NOMO-1 treated with dmso at 0.1 percent for 144 hours (cell line): Measurements from ENCODE around the gene NDST4.

Experiments used
- DNase-seq: peaks from one replicate; lab custom pipeline; 2025; ENCODE audit not compliant: unreplicated experiment; lab: John Stamatoyannopoulos, UW

NDST4 gene

DNA sequence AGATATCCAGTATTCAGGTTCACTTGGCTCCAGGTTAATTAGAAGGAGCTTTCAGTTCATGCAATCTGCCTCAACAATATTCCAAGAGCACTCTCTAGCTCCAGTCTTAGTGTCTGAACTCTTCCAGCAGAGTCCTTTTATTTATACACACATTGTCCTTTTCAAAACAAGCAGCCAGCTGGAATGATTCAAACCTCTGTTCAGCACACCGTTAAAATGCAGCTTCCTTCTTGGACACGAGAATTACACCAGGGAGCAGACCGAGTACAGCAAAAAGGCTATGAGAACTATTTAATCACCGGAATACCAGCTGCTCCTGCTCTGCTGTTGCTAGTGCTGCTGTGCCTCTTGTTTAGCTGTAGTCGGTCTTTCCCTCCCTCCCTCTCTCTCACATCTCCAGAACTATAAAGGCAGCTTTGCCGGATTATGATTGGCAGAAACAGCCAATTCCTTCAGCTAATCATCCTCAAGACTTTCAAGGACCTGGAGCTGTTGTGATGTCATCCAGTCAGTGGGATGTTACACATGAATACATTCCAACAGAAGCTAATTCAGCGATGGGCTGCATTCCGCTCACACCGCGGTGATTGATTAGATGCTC is at the start of gene NDST4:
TSS of gene NDST4 (minus strand) at position 115 of the 601 bp plus-strand sequence. CDS start 36,584 bp downstream, outside the sequence.
- no peak for DNase-seq

- no peak for DNase-seq
Observed at GRCh38 chr4:115159141-115159540, 45.7 kb upstream of the NDST4 start.

GRCh38 chr4:115158296-115158695 is 44.9 kb upstream of the NDST4 start:
- DNase-seq = no peak

GRCh38 chr4:115154826-115155225 is 41.4 kb upstream of the NDST4 start:
- DNase-seq = no peak

GRCh38 chr4:115152965-115153364 is 39.5 kb upstream of the NDST4 start:
- DNase-seq = no peak

- no peak for DNase-seq
Observed at GRCh38 chr4:115152081-115152480, 38.7 kb upstream of the NDST4 start.

DNA sequence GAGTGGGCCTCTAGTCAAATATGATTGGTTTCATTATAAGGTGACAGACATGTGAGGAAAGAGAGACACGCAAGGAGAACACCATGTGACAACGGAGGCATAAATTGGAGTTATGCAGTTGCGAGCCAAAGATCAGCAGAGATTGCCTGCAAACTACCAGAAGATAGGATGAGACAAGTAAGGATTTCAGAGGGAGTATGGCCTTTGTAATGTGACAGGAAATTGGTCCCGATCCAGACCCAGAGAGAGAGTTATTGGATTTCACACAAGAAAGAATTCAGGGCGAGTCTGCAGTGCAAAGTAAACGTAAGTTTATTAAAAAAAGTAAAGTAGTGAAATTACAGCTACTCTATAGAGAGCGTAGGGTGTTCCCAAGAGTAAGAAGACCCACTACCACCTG is 35.7 kb upstream of the NDST4 start:
- no peak for DNase-seq

- DNase-seq = no peak
Observed at GRCh38 chr4:115145393-115146160, 32.2 kb upstream of the NDST4 start.

DNA sequence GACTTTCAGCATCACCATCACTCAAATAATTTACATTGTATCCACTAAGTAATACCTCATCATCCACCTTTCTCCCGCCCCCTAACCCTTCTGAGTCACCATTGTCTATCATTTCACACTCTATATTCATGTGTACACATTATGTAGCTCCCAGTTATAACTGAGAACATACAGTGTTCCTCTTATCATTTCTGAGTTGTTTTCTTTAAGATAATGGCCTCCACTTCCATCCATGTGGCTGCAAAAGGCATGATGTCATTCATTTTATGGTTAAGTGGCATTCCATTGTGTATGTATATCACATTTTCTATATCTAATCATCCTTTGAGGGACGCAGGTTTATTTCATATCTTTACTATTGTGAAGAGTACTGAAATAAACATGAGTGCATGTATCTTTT is 14.6 kb upstream of the NDST4 start:
- DNase-seq = no peak

- no peak for DNase-seq
Observed at GRCh38 chr4:115126491-115126890, 13.1 kb upstream of the NDST4 start.

- DNase-seq = no peak
Observed at GRCh38 chr4:115121351-115122043, 8.1 kb upstream of the NDST4 start.

GRCh38 chr4:115119804-115120352 is 6.5 kb upstream of the NDST4 start:
- no peak for DNase-seq

GRCh38 chr4:115117651-115118050 is 4.2 kb upstream of the NDST4 start:
- no peak for DNase-seq

DNA sequence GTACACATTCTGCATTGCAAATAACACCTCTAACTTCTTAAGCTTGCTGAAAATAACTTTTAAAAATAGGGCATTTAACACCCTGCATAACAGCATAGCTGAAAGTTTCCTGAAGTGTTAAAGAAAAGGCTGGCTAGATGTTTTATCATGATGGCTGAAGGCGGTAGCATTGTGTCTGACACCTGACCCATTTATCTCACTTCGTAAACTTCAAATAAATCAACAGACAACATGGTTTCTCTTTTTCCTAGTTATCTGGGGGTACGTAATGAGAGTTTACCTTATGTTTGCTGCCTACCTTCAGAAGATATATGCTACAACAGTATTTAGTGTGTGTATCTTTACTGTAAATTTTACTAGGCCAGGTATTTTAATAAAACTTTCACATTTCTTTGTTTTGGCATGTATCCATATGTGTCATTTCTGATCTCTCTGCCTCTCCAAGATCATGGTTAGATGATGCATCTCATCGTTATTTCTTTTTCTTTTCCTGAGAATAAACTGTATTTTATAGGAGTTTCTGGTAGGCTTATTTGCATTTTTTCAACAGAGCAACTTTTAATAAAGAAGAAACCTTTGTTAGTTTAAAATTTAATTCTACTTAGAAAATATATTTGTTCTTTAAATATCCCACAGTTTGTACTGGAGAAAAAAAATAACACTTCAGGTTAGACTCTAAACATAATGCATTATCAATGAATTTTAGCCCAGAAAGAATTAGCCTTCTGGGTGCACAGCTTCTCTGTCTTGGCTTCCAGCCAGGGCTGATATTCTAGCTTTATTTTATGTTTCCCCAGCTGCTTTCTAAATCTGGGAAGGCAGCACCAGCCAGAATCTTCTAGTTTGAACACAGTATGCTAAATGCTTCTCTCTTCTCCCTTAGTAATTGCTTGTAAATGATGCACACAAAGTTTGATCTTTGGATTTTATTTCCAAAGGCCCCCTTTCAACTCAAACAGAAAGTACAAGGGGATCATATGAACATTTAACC is 2.9 kb downstream of the NDST4 start:
- no peak for DNase-seq

GRCh38 chr4:115108850-115109249 is 4.6 kb downstream of the NDST4 start:
- no peak for DNase-seq

DNA sequence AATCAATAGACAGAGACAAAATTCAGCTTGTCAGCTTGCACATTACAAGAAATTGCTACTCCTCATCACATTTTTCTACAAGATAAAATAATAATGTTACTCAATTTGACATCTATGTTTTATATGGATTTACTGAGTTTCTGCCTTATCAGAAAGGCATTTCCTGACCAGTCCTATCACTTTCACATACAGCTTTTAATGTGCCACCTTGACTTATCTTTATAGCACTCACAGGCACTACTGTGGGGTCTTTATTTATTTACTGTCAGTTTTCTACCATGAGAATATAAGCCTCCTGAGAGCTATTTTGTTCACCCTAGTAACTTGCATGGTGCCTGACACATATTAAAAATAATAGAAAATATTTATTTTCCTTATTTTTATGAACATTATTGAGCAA is 6.0 kb downstream of the NDST4 start:
- no peak for DNase-seq

GRCh38 chr4:115101675-115102074 is 11.7 kb downstream of the NDST4 start:
- DNase-seq = no peak

DNA sequence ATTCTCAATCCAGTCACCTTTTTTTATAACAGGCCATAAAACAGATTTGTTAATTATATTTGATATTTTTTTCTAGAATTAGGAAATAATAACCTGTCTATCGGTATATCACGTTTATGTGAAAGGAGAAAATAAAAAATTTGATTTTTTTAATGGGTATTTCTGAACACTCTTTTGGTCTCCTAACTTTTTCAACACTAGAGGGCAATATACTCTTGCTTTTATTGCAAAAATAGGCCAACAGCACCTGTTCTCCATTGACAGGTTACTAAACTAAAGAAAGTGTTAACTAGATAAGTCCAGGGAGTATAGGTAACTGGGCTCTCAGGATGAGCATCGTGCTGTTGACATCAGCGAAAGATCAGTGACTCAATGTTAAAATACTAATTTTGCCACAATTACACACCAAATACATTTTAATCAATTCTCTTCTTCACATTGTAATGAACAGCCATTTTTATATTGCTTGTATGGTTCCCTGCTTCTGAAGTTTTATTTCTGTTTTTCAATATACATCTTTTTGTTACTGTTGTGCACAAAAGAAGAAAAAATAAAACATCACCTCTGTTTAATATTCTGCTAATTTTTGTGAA is 22.8 kb downstream of the NDST4 start:
- no peak for DNase-seq

DNA sequence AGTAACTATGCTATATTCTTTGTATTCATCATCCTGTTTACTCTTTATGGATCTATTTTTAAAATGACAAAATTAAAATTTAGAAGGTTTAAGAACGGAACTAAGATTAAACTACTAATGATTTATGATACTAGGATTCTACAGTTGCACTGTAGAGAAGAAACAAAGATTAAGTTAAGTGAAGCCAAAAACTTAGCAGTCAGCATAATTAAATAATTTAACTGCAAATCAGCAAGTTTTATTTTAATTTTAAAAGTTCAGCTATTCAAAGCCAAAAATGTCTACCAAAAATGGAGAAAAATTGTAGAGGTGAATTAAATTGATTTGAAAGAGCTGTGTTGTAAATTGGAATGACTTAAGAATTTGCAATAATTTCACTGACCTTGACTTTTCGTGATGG is 30.8 kb downstream of the NDST4 start:
- DNase-seq = no peak

DNA sequence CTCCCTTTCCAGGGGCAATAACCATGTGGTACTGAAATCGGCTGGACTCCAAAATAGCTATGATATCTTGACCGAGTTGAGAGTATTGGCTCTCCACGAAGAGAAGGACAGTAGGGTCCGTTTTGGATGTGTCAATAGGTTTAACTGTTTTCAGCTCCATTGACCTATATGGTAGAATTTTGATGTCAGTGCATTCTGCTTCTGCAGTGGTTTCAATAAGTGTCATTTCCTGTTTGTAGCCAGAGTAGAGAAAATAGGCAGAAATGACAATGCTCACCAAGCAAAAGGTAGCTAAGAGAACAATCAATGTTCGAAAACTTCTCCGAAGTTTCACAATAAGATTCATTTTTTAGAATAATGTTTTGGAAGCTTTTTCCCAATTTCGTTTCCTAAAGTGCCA is 36.7 kb downstream of the NDST4 start:
- DNase-seq = no peak
